NCI-H2227 treated with DMSO at 0.1 percent for 48 hours (cell line): ENCODE measurements around the gene ZBTB7C.

Experiments used
- DNase-seq: peaks from one replicate; lab custom pipeline; 2025; lab: John Stamatoyannopoulos, UW

Gene ZBTB7C

GRCh38 chr18:48020337-48021250, 388.6 kb downstream of the ZBTB7C start:
- no peak for DNase-seq

- DNase-seq = no peak
These were observed 389.4 kb downstream of the ZBTB7C start for GRCh38 chr18:48019557-48020325.

- no peak for DNase-seq
These were observed 390.3 kb downstream of the ZBTB7C start for GRCh38 chr18:48018851-48019250.

- no peak for DNase-seq
These were observed 391.5 kb downstream of the ZBTB7C start for GRCh38 chr18:48017635-48018034.

- DNase-seq = no peak
These were observed 396.0 kb downstream of the ZBTB7C start for GRCh38 chr18:48013162-48013561.

- DNase-seq = no peak
These were observed 397.2 kb downstream of the ZBTB7C start for GRCh38 chr18:48011926-48012465.

GRCh38 chr18:48010264-48010663, 398.9 kb downstream of the ZBTB7C start:
- no peak for DNase-seq

GRCh38 chr18:48009116-48009745, 400.0 kb downstream of the ZBTB7C start:
- no peak for DNase-seq

- DNase-seq = peak; percentile 75
These were observed 401.1 kb downstream of the ZBTB7C start for GRCh38 chr18:48007955-48008701.

- no peak for DNase-seq
These were observed 401.8 kb downstream of the ZBTB7C start for GRCh38 chr18:48007381-48007780.

- no peak for DNase-seq
These were observed 402.6 kb downstream of the ZBTB7C start for GRCh38 chr18:48006415-48007175.

- DNase-seq = no peak
These were observed 404.6 kb downstream of the ZBTB7C start for GRCh38 chr18:48004577-48004976.

- no peak for DNase-seq
These were observed 405.5 kb downstream of the ZBTB7C start for GRCh38 chr18:48003426-48004349.

GRCh38 chr18:48002933-48003365, 406.2 kb downstream of the ZBTB7C start:
- no peak for DNase-seq

- DNase-seq = no peak
These were observed 408.5 kb downstream of the ZBTB7C start for GRCh38 chr18:48000701-48001100.

- no peak for DNase-seq
These were observed 409.4 kb downstream of the ZBTB7C start for GRCh38 chr18:47999801-48000248.

GRCh38 chr18:47997338-47997780, 411.8 kb downstream of the ZBTB7C start:
- DNase-seq = no peak

- DNase-seq = peak; percentile 83
These were observed 413.1 kb downstream of the ZBTB7C start for GRCh38 chr18:47996091-47996541.

GRCh38 chr18:47995654-47996053, 413.5 kb downstream of the ZBTB7C start:
- no peak for DNase-seq
